K562 (cell line): Measurements from ENCODE around the gene PRKAR1B. TPM values are rescaled to one million over a fixed set of nuclear protein-coding genes. Genes with fewer than 3 reads are reported as not detected.

Experiments used
- ATF7 ChIP-seq: fragments of 450-650 bp; IDR thresholded peaks from 2 replicates; pipeline ENCODE4 v1.7.1; 2014; ENCODE audit warnings: mild to moderate bottlenecking, moderate library complexity
- FOXJ3 ChIP-seq: sonication (generic); formaldehyde crosslinking; IDR thresholded peaks from 2 replicates; pipeline ENCODE4 v1.4.0; 2020; ENCODE audit warnings: mild to moderate bottlenecking, missing genetic modification reagents
- HEY1 ChIP-seq: fragments of 250-450 bp; sonication (Bioruptor Pico); IDR thresholded peaks from 2 replicates; pipeline ENCODE4 v1.5.0; 2020; ENCODE audit warnings: mild to moderate bottlenecking, moderate library complexity, borderline replicate concordance
- HIVEP1 ChIP-seq: fragments of 250-450 bp; sonication (Bioruptor Pico); IDR thresholded peaks from 2 replicates; pipeline ENCODE4 v1.4.0; 2020; ENCODE audit warnings: mild to moderate bottlenecking
- KDM1A ChIP-seq, 2 experiments: fragments of 450-650 bp; IDR thresholded peaks; 2 replicates each; pipeline ENCODE4 v1.6.1; 2016; ENCODE audit warnings: mild to moderate bottlenecking in 2 of 2
- MIER1 ChIP-seq: fragments of 450-650 bp; IDR thresholded peaks from 2 replicates; pipeline ENCODE4 v1.6.1; 2016; ENCODE audit warnings: antibody characterized with exemption, mild to moderate bottlenecking, low read depth
- NFE2 ChIP-seq: IDR thresholded peaks from 2 replicates; pipeline ENCODE4 v1.6.1; 2014; ENCODE audit warnings: antibody characterized with exemption, low read depth
- NR4A1 ChIP-seq, 2 experiments: fragments of 250-450 bp in 1 of 2; fragments of 450-650 bp in 1 of 2; sonication (Bioruptor Pico) in 1 of 2; IDR thresholded peaks; 2 replicates each; pipeline versions ENCODE4 v1.4.0 to v1.6.1; 2016 to 2020; ENCODE audit warnings: mild to moderate bottlenecking in 2 of 2, missing compliant biosample characterization in 1 of 2, missing genetic modification characterization in 1 of 2, moderate library complexity in 1 of 2
- PHF20 ChIP-seq: fragments of 450-650 bp; IDR thresholded peaks from 2 replicates; pipeline ENCODE4 v1.6.1; 2018; ENCODE audit not compliant: partially characterized antibody
- PURB ChIP-seq: sonication (generic); formaldehyde crosslinking; IDR thresholded peaks from 2 replicates; pipeline ENCODE4 v1.9.0; 2021; ENCODE audit warnings: low read depth, mild to moderate bottlenecking, missing genetic modification reagents
- RFX7 ChIP-seq: fragments of 250-450 bp; sonication (Bioruptor Pico); IDR thresholded peaks from 2 replicates; pipeline ENCODE4 v1.5.1; 2021; ENCODE audit warnings: mild to moderate bottlenecking
- ZNF124 ChIP-seq: sonication (generic); formaldehyde crosslinking; IDR thresholded peaks from 2 replicates; pipeline ENCODE4 v1.8.1; 2022; ENCODE audit warnings: missing genetic modification reagents
- ZNF445 ChIP-seq: fragments of 250-450 bp; sonication (Bioruptor Pico); IDR thresholded peaks from 2 replicates; pipeline ENCODE4 v1.4.0; 2020; ENCODE audit warnings: low read depth, mild to moderate bottlenecking, moderate library complexity
- polyA plus RNA-seq, 8 experiments: library from polyadenylated mRNA; depleted of rRNA in 4 of 8; stranded (reverse) in 5 of 8; unstranded in 3 of 8; fragments of >200 nt; fragmentation: Nextera tagmentation in 2 of 8; fragmentation: Illumina TruSeq in 1 of 8; extraction: Ambion mirVana in 2 of 8; extraction: Trizol in 1 of 8; gene quantifications; 2 replicates each; pipeline versions ENCODE4 v1.2.1 to v1.2.3, GENCODE V29; 2011 to 2014; ENCODE audit warnings: inconsistent platforms in 1 of 8, missing spikeins in 1 of 8
- total RNA-seq, 7 experiments: library from RNA; depleted of rRNA in 6 of 7; stranded (reverse); fragments of >200 nt in 6 of 7; fragmentation: Illumina TruSeq in 2 of 7; extraction: Trizol in 2 of 7; gene quantifications; 2 replicates each; pipeline versions ENCODE4 v1.2.1 to v1.2.3, GENCODE V29; 2011 to 2021; ENCODE audit warnings: low replicate concordance in 1 of 7
- TF ChIP-seq, protein P1 (sequence below): sonication (generic); formaldehyde crosslinking; IDR thresholded peaks from 2 replicates; pipeline ENCODE4 v1.9.0; 2022; ENCODE audit warnings: mild to moderate bottlenecking, missing genetic modification reagents
- TF ChIP-seq, protein P2 (sequence below), 2 experiments: fragments of 450-650 bp; IDR thresholded peaks; 2 replicates each; pipeline ENCODE4 v1.6.1; 2018; ENCODE audit warnings: mild to moderate bottlenecking in 2 of 2, low read depth in 1 of 2; ENCODE audit not compliant: partially characterized antibody in 2 of 2
- TF ChIP-seq, protein P3 (sequence below), 2 experiments: fragments of 450-650 bp; IDR thresholded peaks; 2 replicates each; pipeline ENCODE4 v1.6.1; 2016; ENCODE audit warnings: mild to moderate bottlenecking in 2 of 2, borderline replicate concordance in 1 of 2, low read depth in 1 of 2, moderate library complexity in 1 of 2

Gene PRKAR1B
- total and polyA plus RNA-seq, 9 of the 15 experiments (the other 6 are each of a cell fraction or from before 2014, with no cell fraction given) = 0.99 to 30.5 (median 12.7) TPM

DNA sequence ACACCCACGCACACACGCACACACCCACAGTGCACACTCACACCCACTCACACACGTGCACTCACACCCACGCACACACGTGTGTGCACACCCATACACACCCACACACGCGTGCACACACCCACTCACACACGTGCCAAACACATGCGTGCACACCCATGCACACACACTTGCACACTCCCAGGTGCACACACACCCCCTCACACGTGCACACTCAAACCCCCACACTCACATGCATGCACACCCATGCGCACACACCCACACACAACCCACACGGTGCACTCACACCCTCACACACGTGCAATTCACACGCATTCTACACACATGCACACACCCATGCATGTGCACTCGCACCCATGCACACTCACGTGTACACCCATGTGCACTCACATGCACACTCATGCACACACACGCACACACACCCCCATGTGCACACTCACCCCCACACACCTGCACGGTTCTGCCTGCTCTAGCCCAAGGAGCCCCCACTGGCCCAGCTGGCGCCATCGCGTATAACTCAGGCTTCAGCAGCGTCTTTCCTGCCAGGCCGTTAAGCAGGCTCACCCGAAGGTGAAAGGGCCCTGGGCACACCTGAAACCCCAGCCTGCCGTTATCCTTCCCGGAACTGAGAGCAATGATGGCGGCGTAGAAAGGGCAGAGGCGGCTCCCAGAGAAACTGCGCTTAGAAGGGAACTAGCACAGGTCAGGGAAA, 143.5 kb downstream of the PRKAR1B start (continued):
- TF ChIP-seq RFX7 (CRISPR knock-in tag) (no peak), ZNF124 (CRISPR knock-in tag) (no peak), ATF7 (no peak), KDM1A (IDR thresholded peaks at IDR 0.05) (peak in 1 of 2 experiments; percentile 81; a peak in 2 of 4 replicates), NFE2 (no peak), PURB (CRISPR knock-in tag) (no peak), PHF20 (peak; percentile 30), HEY1 (CRISPR knock-in tag) (no peak), HIVEP1 (CRISPR knock-in tag) (no peak), NR4A1 (CRISPR knock-in tag; IDR thresholded peaks at IDR 0.05) (no peak), NR4A1 (tag; IDR thresholded peaks at IDR 0.05) (no peak), ZNF445 (CRISPR knock-in tag) (no peak), FOXJ3 (CRISPR knock-in tag) (no peak), MIER1 (no peak)
- TF ChIP-seq, protein P1, sequence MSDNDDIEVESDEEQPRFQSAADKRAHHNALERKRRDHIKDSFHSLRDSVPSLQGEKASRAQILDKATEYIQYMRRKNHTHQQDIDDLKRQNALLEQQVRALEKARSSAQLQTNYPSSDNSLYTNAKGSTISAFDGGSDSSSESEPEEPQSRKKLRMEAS (CRISPR knock-in tag) = peak; percentile 76; the same call in 1 of the 2 replicates
- TF ChIP-seq, protein P2, sequence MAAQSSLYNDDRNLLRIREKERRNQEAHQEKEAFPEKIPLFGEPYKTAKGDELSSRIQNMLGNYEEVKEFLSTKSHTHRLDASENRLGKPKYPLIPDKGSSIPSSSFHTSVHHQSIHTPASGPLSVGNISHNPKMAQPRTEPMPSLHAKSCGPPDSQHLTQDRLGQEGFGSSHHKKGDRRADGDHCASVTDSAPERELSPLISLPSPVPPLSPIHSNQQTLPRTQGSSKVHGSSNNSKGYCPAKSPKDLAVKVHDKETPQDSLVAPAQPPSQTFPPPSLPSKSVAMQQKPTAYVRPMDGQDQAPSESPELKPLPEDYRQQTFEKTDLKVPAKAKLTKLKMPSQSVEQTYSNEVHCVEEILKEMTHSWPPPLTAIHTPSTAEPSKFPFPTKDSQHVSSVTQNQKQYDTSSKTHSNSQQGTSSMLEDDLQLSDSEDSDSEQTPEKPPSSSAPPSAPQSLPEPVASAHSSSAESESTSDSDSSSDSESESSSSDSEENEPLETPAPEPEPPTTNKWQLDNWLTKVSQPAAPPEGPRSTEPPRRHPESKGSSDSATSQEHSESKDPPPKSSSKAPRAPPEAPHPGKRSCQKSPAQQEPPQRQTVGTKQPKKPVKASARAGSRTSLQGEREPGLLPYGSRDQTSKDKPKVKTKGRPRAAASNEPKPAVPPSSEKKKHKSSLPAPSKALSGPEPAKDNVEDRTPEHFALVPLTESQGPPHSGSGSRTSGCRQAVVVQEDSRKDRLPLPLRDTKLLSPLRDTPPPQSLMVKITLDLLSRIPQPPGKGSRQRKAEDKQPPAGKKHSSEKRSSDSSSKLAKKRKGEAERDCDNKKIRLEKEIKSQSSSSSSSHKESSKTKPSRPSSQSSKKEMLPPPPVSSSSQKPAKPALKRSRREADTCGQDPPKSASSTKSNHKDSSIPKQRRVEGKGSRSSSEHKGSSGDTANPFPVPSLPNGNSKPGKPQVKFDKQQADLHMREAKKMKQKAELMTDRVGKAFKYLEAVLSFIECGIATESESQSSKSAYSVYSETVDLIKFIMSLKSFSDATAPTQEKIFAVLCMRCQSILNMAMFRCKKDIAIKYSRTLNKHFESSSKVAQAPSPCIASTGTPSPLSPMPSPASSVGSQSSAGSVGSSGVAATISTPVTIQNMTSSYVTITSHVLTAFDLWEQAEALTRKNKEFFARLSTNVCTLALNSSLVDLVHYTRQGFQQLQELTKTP (IDR thresholded peaks at IDR 0.05; ENCODE audit: low read depth in 1 of 2, partially characterized antibody in 2 of 2) = no peak
- TF ChIP-seq, protein P3, sequence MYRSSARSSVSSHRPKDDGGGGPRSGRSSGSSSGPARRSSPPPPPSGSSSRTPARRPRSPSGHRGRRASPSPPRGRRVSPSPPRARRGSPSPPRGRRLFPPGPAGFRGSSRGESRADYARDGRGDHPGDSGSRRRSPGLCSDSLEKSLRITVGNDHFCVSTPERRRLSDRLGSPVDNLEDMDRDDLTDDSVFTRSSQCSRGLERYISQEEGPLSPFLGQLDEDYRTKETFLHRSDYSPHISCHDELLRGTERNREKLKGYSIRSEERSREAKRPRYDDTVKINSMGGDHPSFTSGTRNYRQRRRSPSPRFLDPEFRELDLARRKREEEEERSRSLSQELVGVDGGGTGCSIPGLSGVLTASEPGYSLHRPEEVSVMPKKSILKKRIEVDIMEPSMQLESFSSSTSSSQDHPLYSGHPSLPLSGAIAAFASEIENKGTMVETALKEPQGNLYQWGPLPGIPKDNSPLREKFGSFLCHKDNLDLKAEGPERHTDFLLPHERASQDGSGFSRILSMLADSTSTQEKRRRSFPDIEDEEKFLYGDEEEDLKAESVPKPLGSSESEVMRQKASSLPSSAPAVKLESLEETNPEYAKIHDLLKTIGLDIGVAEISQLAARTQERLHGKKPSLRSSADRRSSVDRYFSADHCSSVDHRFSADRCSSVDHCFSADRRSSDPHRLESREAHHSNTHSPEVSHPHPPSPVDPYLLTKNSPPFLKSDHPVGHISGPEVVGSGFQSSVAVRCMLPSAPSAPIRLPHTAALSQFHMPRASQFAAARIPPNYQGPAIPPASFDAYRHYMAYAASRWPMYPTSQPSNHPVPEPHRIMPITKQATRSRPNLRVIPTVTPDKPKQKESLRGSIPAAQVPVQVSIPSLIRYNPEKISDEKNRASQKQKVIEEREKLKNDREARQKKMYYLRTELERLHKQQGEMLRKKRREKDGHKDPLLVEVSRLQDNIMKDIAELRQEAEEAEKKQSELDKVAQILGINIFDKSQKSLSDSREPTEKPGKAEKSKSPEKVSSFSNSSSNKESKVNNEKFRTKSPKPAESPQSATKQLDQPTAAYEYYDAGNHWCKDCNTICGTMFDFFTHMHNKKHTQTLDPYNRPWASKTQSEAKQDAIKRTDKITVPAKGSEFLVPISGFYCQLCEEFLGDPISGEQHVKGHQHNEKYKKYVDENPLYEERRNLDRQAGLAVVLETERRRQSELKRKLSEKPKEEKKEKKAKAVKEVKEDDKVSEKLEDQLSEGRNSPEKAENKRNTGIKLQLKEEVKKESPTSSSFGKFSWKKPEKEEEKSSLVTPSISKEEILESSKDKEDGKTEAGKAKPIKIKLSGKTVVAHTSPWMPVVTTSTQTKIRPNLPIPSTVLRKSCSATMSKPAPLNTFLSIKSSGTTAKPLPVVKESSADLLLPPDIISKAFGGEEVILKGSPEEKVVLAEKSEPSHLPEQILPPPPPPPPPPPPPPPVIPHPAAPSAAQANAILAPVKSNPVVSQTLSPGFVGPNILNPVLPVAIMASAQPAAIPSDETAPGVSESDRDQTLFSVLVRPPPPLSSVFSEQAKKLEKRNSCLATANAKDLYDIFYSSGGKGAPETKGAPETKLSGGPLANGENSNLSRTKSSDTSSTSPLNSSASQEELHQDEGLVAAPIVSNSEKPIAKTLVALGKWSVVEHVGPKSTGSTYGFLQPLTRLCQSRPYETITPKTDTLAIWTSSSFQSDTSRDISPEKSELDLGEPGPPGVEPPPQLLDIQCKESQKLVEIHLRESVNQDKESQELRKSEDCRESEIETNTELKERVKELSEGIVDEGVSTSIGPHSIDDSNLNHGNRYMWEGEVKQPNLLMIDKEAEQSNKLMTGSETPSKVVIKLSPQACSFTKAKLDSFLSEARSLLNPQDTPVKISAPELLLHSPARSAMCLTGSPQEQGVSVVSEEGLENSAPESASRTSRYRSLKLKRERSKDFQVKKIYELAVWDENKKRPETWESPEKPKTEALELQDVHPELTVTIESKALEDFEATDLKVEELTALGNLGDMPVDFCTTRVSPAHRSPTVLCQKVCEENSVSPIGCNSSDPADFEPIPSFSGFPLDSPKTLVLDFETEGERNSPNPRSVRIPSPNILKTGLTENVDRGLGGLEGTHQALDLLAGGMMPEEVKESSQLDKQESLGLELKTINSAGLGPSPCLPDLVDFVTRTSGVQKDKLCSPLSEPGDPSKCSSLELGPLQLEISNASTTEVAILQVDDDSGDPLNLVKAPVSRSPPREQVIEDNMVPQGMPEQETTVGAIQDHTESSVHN (IDR thresholded peaks at IDR 0.05; ENCODE audit: borderline replicate concordance in 1 of 2, low read depth in 1 of 2) = no peak
